PC-9 (cell line): ENCODE measurements around the gene OSBPL2. TPM values are rescaled to one million over a fixed set of nuclear protein-coding genes. Genes with fewer than 3 reads are reported as not detected.

Experiments
- BruUV-seq: library from RNA; stranded (reverse); fragments of 400-500 nt; replicated peaks from 2 replicates; lab custom pipeline; 2021; lab: Mats Ljungman, UMichigan
- CTCF ChIA-PET: fragments of 300-600 bp; sonication (Branson Sonifier 250); formaldehyde crosslinking; loops from one replicate; lab custom pipeline; 2022; ENCODE audit warnings: antibody characterized with exemption; lab: Charles Lee
- POLR2A ChIA-PET: fragments of 300-600 bp; sonication (Branson Sonifier 250); formaldehyde crosslinking; loops from one replicate; lab custom pipeline; 2022; ENCODE audit warnings: antibody characterized with exemption; ENCODE audit not compliant: unreplicated experiment; lab: Charles Lee
- DNase-seq, 2 experiments: peaks; one replicate each; pipeline versions ENCODE4 v3.0.0 to v3.0.0-alpha.2; 2015 to 2022; ENCODE audit warnings: mixed read lengths in 1 of 2
- H2AFZ ChIP-seq: fragments of 200-600 bp; sonication (generic); 2 replicates; pipeline ENCODE4 v1.8.1; 2017; ENCODE audit warnings: antibody characterized with exemption
- H3F3A ChIP-seq: fragments of 200-600 bp; sonication (generic); 2 replicates; pipeline ENCODE4 v1.8.1; 2017; ENCODE audit warnings: antibody characterized with exemption, mild to moderate bottlenecking, low read depth; ENCODE audit not compliant: insufficient read depth
- H3K27ac ChIP-seq: fragments of 200-600 bp; sonication (generic); 2 replicates; pipeline ENCODE4 v1.6.1; 2016; ENCODE audit warnings: mixed run types
- H3K27me3 ChIP-seq: fragments of 200-600 bp; sonication (generic); 2 replicates; pipeline ENCODE4 v1.6.1; 2016; ENCODE audit warnings: low read depth, mixed run types; ENCODE audit not compliant: insufficient read depth
- H3K36me3 ChIP-seq: fragments of 200-600 bp; sonication (generic); 2 replicates; pipeline ENCODE4 v1.6.1; 2016; ENCODE audit warnings: low read depth, mixed run types
- H3K4me1 ChIP-seq: fragments of 200-600 bp; sonication (generic); replicated peaks from 2 replicates; pipeline ENCODE4 v1.6.1; 2016; ENCODE audit warnings: mixed run types; ENCODE audit not compliant: insufficient read depth
- H3K4me2 ChIP-seq: fragments of 200-600 bp; sonication (generic); 2 replicates; pipeline ENCODE4 v1.6.1; 2017; ENCODE audit warnings: mixed run types
- H3K4me3 ChIP-seq: fragments of 200-600 bp; sonication (generic); 2 replicates; pipeline ENCODE4 v1.6.1; 2016; ENCODE audit warnings: mixed run types
- H3K79me2 ChIP-seq: fragments of 200-600 bp; sonication (generic); 2 replicates; pipeline ENCODE4 v1.6.1; 2017; ENCODE audit warnings: low read depth, mixed run types
- H3K9me2 ChIP-seq: fragments of 200-600 bp; sonication (generic); 2 replicates; pipeline ENCODE4 v1.8.1; 2017; ENCODE audit warnings: mild to moderate bottlenecking; ENCODE audit not compliant: insufficient read depth
- H3K9me3 ChIP-seq: fragments of 200-600 bp; sonication (generic); 2 replicates; pipeline ENCODE4 v1.8.1; 2016; ENCODE audit warnings: low read depth; ENCODE audit not compliant: insufficient read depth
- H4K20me1 ChIP-seq: fragments of 200-600 bp; sonication (generic); 2 replicates; pipeline ENCODE4 v1.8.1; 2017; ENCODE audit not compliant: insufficient read depth
- EZH2 ChIP-seq: fragments of 200-600 bp; sonication (generic); IDR thresholded peaks from 2 replicates; pipeline ENCODE4 v1.8.0; 2017; ENCODE audit warnings: antibody characterized with exemption, low read depth
- intact Hi-C: fragments of 100-400 bp; cut with micrococcal nuclease; formaldehyde crosslinking; loops from one replicate; pipeline ENCODE4 v1.10.0; 2022; ENCODE audit not compliant: unreplicated experiment
- total RNA-seq: library from RNA; stranded (reverse); gene quantifications from 2 replicates; pipeline ENCODE4 v1.2.3, GENCODE V29; 2021
- TF ChIP-seq, protein P1 (sequence below): fragments of 200-600 bp; sonication (generic); conservative IDR thresholded peaks from 2 replicates; pipeline ENCODE4 v1.6.1; 2017; ENCODE audit warnings: mixed run types, antibody characterized with exemption, mild to moderate bottlenecking, moderate library complexity

Gene OSBPL2
- total RNA-seq, 1 experiment from 2014 or later: 84.8 TPM

DNA sequence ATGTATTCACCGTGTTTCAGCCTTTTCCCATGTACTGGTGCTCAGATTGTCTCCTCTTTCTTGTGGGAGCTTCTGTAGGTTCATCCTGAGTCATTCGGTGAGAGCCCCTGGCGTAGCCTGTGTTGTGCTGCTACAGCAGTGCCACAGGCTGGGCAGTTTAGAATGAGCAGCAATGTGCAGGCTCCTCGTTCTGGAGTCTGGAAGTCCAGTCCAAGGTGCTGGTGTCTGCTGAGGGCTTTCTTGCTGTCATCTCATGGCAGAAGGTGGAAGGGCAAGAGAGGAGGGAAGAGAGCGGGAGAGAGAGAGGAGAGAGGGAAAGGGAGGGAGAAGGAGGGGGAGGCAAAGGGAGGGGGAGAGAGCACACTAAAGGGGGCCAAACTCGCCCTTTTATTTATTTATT lies 15.1 kb downstream of the OSBPL2 start:
- Histone ChIP-seq H4K20me1 (peaks cover 94% of the 10 kb centered on the region), H2AFZ (no peak overlapping the region)
- CTCF ChIA-PET: no interaction called here

GRCh38 chr20:62254021-62254724 lies 15.9 kb downstream of the OSBPL2 start:
- Histone ChIP-seq H3K27me3 (no peaks in the 10 kb centered on the region), H3K9me3 (no peaks in the 10 kb centered on the region), H3K36me3 (peaks cover 7% of the 10 kb centered on the region; the same call in 1 of the 2 replicates), H3K4me2 (no peak overlapping the region), H4K20me1 (peaks cover 95% of the 10 kb centered on the region), H3K4me3 (no peak overlapping the region), H3K9me2 (no peaks in the 10 kb centered on the region), H3K4me1 (no peaks in the 10 kb centered on the region), H3K27ac (no peak overlapping the region), H3K79me2 (peaks cover 56% of the 10 kb centered on the region), H3F3A (peaks cover 5% of the 10 kb centered on the region; the same call in 1 of the 2 replicates), H2AFZ (no peak overlapping the region)
- ChIA-PET POLR2A (no interaction called here), CTCF (no interaction called here)
- TF ChIP-seq, protein P1, sequence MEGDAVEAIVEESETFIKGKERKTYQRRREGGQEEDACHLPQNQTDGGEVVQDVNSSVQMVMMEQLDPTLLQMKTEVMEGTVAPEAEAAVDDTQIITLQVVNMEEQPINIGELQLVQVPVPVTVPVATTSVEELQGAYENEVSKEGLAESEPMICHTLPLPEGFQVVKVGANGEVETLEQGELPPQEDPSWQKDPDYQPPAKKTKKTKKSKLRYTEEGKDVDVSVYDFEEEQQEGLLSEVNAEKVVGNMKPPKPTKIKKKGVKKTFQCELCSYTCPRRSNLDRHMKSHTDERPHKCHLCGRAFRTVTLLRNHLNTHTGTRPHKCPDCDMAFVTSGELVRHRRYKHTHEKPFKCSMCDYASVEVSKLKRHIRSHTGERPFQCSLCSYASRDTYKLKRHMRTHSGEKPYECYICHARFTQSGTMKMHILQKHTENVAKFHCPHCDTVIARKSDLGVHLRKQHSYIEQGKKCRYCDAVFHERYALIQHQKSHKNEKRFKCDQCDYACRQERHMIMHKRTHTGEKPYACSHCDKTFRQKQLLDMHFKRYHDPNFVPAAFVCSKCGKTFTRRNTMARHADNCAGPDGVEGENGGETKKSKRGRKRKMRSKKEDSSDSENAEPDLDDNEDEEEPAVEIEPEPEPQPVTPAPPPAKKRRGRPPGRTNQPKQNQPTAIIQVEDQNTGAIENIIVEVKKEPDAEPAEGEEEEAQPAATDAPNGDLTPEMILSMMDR: no peak
- TF ChIP-seq EZH2: no peak
- DNase-seq: no peak
- intact Hi-C loops: no loop called here
- no TSS peak for BruUV-seq

More for the DNA sequence above, 15.1 kb downstream of the OSBPL2 start:
- no peak for DNase-seq
- Histone ChIP-seq H3K36me3 (peaks cover 7% of the 10 kb centered on the region; the same call in 1 of the 2 replicates), H3K27me3 (no peaks in the 10 kb centered on the region), H3K9me3 (no peaks in the 10 kb centered on the region), H3F3A (peaks cover 5% of the 10 kb centered on the region; the same call in 1 of the 2 replicates), H3K79me2 (peaks cover 59% of the 10 kb centered on the region), H3K4me3 (no peak overlapping the region), H3K4me2 (no peak overlapping the region), H3K9me2 (no peaks in the 10 kb centered on the region), H3K27ac (no peak overlapping the region), H3K4me1 (no peaks in the 10 kb centered on the region)
- no TSS peak for BruUV-seq
- intact Hi-C loops: no loop called here
- POLR2A ChIA-PET: no interaction called here
- no peak for TF ChIP-seq EZH2
- TF ChIP-seq, protein P1: no peak

DNA sequence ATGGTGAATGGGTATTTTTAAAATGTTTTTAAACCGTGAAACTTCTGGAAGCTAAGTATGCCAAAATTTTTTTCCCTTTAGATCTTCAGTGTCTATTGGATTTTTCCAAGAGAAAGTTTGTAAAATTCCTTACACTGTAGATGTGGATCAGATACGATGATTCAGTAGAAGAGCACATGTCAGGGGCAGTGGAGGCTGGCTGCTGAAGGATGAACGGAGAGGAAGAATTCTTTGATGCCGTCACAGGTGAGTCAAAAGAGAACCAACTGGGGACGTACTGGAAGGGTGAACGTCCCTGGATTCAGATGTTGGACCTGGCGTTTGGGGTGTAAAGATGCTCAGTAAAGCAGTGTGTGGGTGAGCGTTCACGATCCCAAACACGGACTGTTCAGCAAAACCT lies 17.7 kb downstream of the OSBPL2 start:
- TF ChIP-seq, protein P1: no peak
- TF ChIP-seq EZH2: no peak
- ChIA-PET POLR2A (no interaction called here), CTCF (no interaction called here)
- Histone ChIP-seq H3K36me3 (peaks cover 7% of the 10 kb centered on the region; the same call in 1 of the 2 replicates), H3K79me2 (peaks cover 38% of the 10 kb centered on the region), H3K4me3 (no peak overlapping the region), H3K27ac (no peak overlapping the region), H3F3A (peaks cover 5% of the 10 kb centered on the region; the same call in 1 of the 2 replicates), H3K27me3 (no peaks in the 10 kb centered on the region), H3K4me2 (no peak overlapping the region), H4K20me1 (peaks cover 95% of the 10 kb centered on the region), H3K9me2 (no peaks in the 10 kb centered on the region), H3K9me3 (no peaks in the 10 kb centered on the region), H3K4me1 (no peaks in the 10 kb centered on the region), H2AFZ (no peak overlapping the region)
- intact Hi-C loops: no loop called here
- DNase-seq: no peak
- no TSS peak for BruUV-seq
